DMS153 treated with DMSO at 0.1 percent for 48 hours (cell line): ENCODE results near the gene ALKBH7.

Source experiments
- DNase-seq: peaks from one replicate; lab custom pipeline; 2025; ENCODE audit not compliant: unreplicated experiment; lab: John Stamatoyannopoulos, UW

Gene ALKBH7

DNA sequence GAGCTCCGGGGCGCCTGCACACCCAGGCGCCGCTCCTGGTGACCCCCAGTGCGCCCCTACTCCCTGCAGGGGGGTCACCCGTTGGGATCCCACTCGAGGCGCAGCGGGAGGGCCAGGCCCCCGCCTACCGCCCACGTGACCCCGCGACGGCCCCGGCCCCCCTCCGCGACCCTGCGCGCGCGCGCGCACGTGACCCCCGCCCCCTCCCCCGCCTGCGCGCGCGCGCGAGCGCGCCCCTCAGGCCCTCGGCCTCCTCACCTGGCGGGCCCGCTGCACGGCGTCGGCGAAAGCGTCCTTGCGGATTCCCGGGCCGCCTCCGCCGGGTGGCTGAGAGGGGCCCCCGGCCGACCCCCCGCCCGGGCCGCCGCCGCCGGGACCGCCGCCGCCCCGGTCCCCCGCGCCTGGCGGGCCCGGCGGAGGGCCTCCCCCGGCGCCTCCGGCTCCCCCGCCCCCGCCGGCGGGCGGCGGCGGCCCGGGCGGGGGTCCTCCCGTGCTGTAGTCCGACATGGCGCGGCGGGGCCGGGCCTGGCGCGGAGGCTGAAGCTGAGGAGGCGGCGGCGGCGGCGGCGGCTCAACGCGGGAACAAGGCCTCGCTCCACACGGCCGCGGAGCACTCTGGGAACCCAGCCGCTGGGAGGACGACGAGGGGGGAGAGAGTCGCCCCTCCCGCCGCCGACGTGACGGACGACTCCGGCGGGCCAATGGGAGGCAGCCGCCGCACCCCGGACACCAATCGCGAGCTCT, 51.8 kb downstream of the ALKBH7 start, which contains the start of gene KHSRP:
Gene KHSRP, minus strand, starts transcription at position 617 of the 744 bp plus-strand sequence. Its CDS starts 110 bp downstream, at position 507.
- no peak for DNase-seq
